ENCODE data around the gene SP3. TPM values are rescaled to one million over a fixed set of nuclear protein-coding genes. Genes with fewer than 3 reads are reported as not detected.

The SP3 gene
- total RNA-seq, 1 donor from 2014 or later: 77.4 TPM

- Histone ChIP-seq H3K27me3 (no peaks in the 10 kb centered on the region), H3K4me1 (peaks cover 34% of the 10 kb centered on the region), H3K27ac (no peak overlapping the region), H3K9me3 (no peaks in the 10 kb centered on the region), H3K36me3 (no peaks in the 10 kb centered on the region), H3K4me3 (no peak overlapping the region)
- ATAC-seq (no peak), DNase-seq (no peak)
- intact Hi-C loops (cut with DNase I): no loop called here
- peak; percentile 8 for TF ChIP-seq CTCF (IDR thresholded peaks at IDR 0.05)
Observed at GRCh38 chr2:173989160-173989883, 24.1 kb upstream of the SP3 start.

- Histone ChIP-seq H3K27me3 (no peaks in the 10 kb centered on the region), H3K4me3 (no peak overlapping the region), H3K36me3 (no peaks in the 10 kb centered on the region), H3K9me3 (no peaks in the 10 kb centered on the region), H3K27ac (no peak overlapping the region), H3K4me1 (peaks cover 39% of the 10 kb centered on the region)
- DNase-seq (no peak), ATAC-seq (peak; percentile 45)
- TF ChIP-seq CTCF (IDR thresholded peaks at IDR 0.05): no peak
- intact Hi-C loops (cut with DNase I): no loop called here
Observed at GRCh38 chr2:173986805-173987204, 21.6 kb upstream of the SP3 start.

- H3K27ac ChIP-seq: peak overlapping the region; percentile 37
- peaks cover 27% of the 10 kb centered on the region for H3K4me1 ChIP-seq
- intact Hi-C loops (cut with DNase I): no loop called here
- no peak for DNase-seq
- H3K9me3 ChIP-seq: no peaks in the 10 kb centered on the region
- no peak for TF ChIP-seq CTCF (IDR thresholded peaks at IDR 0.05)
- H3K27me3 ChIP-seq: no peaks in the 10 kb centered on the region
- ATAC-seq: no peak
- no peaks in the 10 kb centered on the region for H3K36me3 ChIP-seq
- H3K4me3 ChIP-seq: no peak overlapping the region
Observed at GRCh38 chr2:173985605-173985992, 20.4 kb upstream of the SP3 start.

GRCh38 chr2:173984866-173985604 is 19.9 kb upstream of the SP3 start:
- intact Hi-C loops (cut with DNase I): no loop called here
- H3K4me3 ChIP-seq: no peak overlapping the region

GRCh38 chr2:173983391-173983871 is 18.3 kb upstream of the SP3 start:
- TF ChIP-seq CTCF (IDR thresholded peaks at IDR 0.05): no peak
- H3K9me3 ChIP-seq: no peaks in the 10 kb centered on the region
- no peak overlapping the region for H3K4me3 ChIP-seq
- intact Hi-C loops (cut with DNase I): no loop called here
- DNase-seq (no peak), ATAC-seq (no peak)
- no peaks in the 10 kb centered on the region for H3K27me3 ChIP-seq
- H3K36me3 ChIP-seq: no peaks in the 10 kb centered on the region
- H3K27ac ChIP-seq: no peak overlapping the region
- peaks cover 19% of the 10 kb centered on the region for H3K4me1 ChIP-seq

More at GRCh38 chr2:173984866-173985604, 19.9 kb upstream of the SP3 start:
- no peak for DNase-seq
- TF ChIP-seq CTCF (IDR thresholded peaks at IDR 0.05): no peak
- Histone ChIP-seq H3K36me3 (no peaks in the 10 kb centered on the region), H3K9me3 (no peaks in the 10 kb centered on the region), H3K4me1 (peaks cover 25% of the 10 kb centered on the region), H3K27ac (peak overlapping the region; percentile 37), H3K27me3 (no peaks in the 10 kb centered on the region)
- ATAC-seq: no peak
